Activated T-helper 1 cell treated with anti-CD3 and anti-CD28 coated beads, Interleukin-2, amount 50 U/mL, for 16 hours (primary cell): ENCODE results near the gene SYNDIG1L.
"Not testable (repeated sequence)": the region's sequence is repeated elsewhere in the genome, so short reads cannot be mapped to it uniquely, and the experiment has no call there.

ENCODE experiments used
- DNase-seq, 2 donors: peaks; one replicate each; pipeline ENCODE4 v3.0.0-alpha.2; 2020; ENCODE audit warnings: low read depth in 1 of 2, low spot score in 1 of 2

Gene SYNDIG1L

GRCh38 chr14:74426202-74426582, at the start of gene SYNDIG1L:
TSS of gene SYNDIG1L (minus strand) at chr14:74426210. CDS start at chr14:74409744, 16,466 bp downstream.
- DNase-seq, result no peak

- no peak for DNase-seq
Observed at GRCh38 chr14:74475678-74476077, 49.7 kb upstream of the SYNDIG1L start.

- DNase-seq, result no peak
Observed at GRCh38 chr14:74474376-74474775, 48.4 kb upstream of the SYNDIG1L start.

- no peak for DNase-seq
Observed at GRCh38 chr14:74472601-74473000, 46.6 kb upstream of the SYNDIG1L start.

- no peak for DNase-seq
Observed at GRCh38 chr14:74469548-74470518, 43.8 kb upstream of the SYNDIG1L start.

GRCh38 chr14:74468513-74468912, 42.5 kb upstream of the SYNDIG1L start:
- DNase-seq, result no peak

GRCh38 chr14:74465335-74465734, 39.3 kb upstream of the SYNDIG1L start:
- DNase-seq, result no peak

GRCh38 chr14:74464785-74465184, 38.8 kb upstream of the SYNDIG1L start:
- DNase-seq, result no peak

- DNase-seq, result no peak
Observed at GRCh38 chr14:74463697-74464096, 37.7 kb upstream of the SYNDIG1L start.

GRCh38 chr14:74462993-74463392, 37.0 kb upstream of the SYNDIG1L start:
- no peak for DNase-seq

- DNase-seq, result no peak
Observed at GRCh38 chr14:74459976-74460375, 34.0 kb upstream of the SYNDIG1L start.

- no peak for DNase-seq
Observed at GRCh38 chr14:74459289-74459946, 33.4 kb upstream of the SYNDIG1L start.

- DNase-seq, result no peak
Observed at GRCh38 chr14:74457565-74457895, 31.5 kb upstream of the SYNDIG1L start.

- no peak for DNase-seq
Observed at GRCh38 chr14:74456684-74457564, 30.9 kb upstream of the SYNDIG1L start.

GRCh38 chr14:74454397-74454796, 28.4 kb upstream of the SYNDIG1L start:
- not testable (repeated sequence) for DNase-seq

GRCh38 chr14:74444866-74445265, 18.9 kb upstream of the SYNDIG1L start:
- no peak for DNase-seq

- no peak for DNase-seq
Observed at GRCh38 chr14:74442757-74443156, 16.7 kb upstream of the SYNDIG1L start.

- DNase-seq, result no peak
Observed at GRCh38 chr14:74441113-74441512, 15.1 kb upstream of the SYNDIG1L start.

GRCh38 chr14:74438351-74438915, 12.4 kb upstream of the SYNDIG1L start:
- no peak for DNase-seq

- DNase-seq, result no peak
Observed at GRCh38 chr14:74437496-74438053, 11.6 kb upstream of the SYNDIG1L start.

- DNase-seq, result no peak
Observed at GRCh38 chr14:74434294-74434693, 8.3 kb upstream of the SYNDIG1L start.
